ENCODE measurements around the gene MFF.

GRCh38 chr2:227401550-227401949, 76.5 kb downstream of the MFF start:
- TF ChIP-seq CTCF (IDR thresholded peaks at IDR 0.05) (no peak), POLR2A (IDR thresholded peaks at IDR 0.05) (no peak)
